Psoas muscle (tissue), 8 donors: ENCODE measurements around the gene FBXL20. TPM values are rescaled to one million over a fixed set of nuclear protein-coding genes. Genes with fewer than 3 reads are reported as not detected.
A peak's percentile ranks its signal among the peaks of the same experiment; 100 is the strongest.

Experiments
- ATAC-seq, 4 donors: fragments of 200-7000 bp; cut with Tn5 transposase; one replicate each; pipeline ENCODE4 v1.9.1; 2020; ENCODE audit warnings: moderate library complexity in 3 of 4, mild to moderate bottlenecking in 2 of 4
- DNase-seq, 2 donors: peaks; one replicate each; pipeline ENCODE4 v3.0.0-alpha.2; 2020
- H3K27ac ChIP-seq: fragments of 200-600 bp; one replicate; pipeline ENCODE4 v1.8.0; 2022
- H3K27me3 ChIP-seq, 3 donors: fragments of 200-600 bp in 1 of 3; one replicate each; pipeline versions ENCODE4 v1.6.1 to v1.8.0; 2013 to 2022; ENCODE audit warnings: low read length in 2 of 3, mild to moderate bottlenecking in 2 of 3, moderate library complexity in 1 of 3; ENCODE audit not compliant: insufficient read depth in 3 of 3
- H3K36me3 ChIP-seq, 2 donors: fragments of 200-600 bp in 1 of 2; one replicate each; pipeline versions ENCODE4 v1.6.1 to v1.8.0; 2013 to 2022; ENCODE audit warnings: low read depth in 1 of 2, mild to moderate bottlenecking in 1 of 2, moderate library complexity in 1 of 2; ENCODE audit not compliant: insufficient read depth in 1 of 2
- H3K4me1 ChIP-seq: fragments of 200-600 bp; one replicate; pipeline ENCODE4 v1.8.0; 2022
- H3K4me3 ChIP-seq: fragments of 200-600 bp; one replicate; pipeline ENCODE4 v1.8.0; 2022; ENCODE audit warnings: mild to moderate bottlenecking
- H3K9me3 ChIP-seq: fragments of 200-600 bp; one replicate; pipeline ENCODE4 v1.8.0; 2022
- whole genome bisulfite sequencing, 3 donors: extraction: QIAGEN DNeasy Blood & Tissue Kit; methylation state at CpG; one replicate each; pipeline versions ENCODE4 v1.1.6 to v1.1.7; 2013; 5-methylcytosine and 5-hydroxymethylcytosine counted together
- intact Hi-C, 2 donors: fragments of 100-400 bp; cut with DNase I; formaldehyde crosslinking; loops; one replicate each; pipeline versions ENCODE4 v1.11.0 to v1.14.2; 2022
- polyA plus RNA-seq, 3 donors: library from polyadenylated mRNA; stranded (reverse); fragments of 200-250 nt; gene quantifications; one replicate each; pipeline ENCODE4 v1.2.3, GENCODE V29; 2013
- total RNA-seq, 4 donors: library from RNA; stranded (reverse); fragmentation: NEBNext Ultra II Directional in 2 of 4; extraction: Animal tissue kit (Norgen Biotek cat#: 25700) in 2 of 4; gene quantifications; one replicate each; pipeline versions ENCODE4 v1.2.1 to v1.2.4, GENCODE V29; 2021 to 2023
- TF ChIP-seq, protein P1 (sequence below): fragments of 200-600 bp; IDR thresholded peaks from one replicate; pipeline ENCODE4 v1.8.0; 2022; ENCODE audit warnings: antibody characterized with exemption
- donor health status: healthy with polysubstance abuse.
- donor health status: DM: no; HTN: no; CAD: no; lungs with moderate emphysema.
- donor health status: Bipolar disorder and iron deficiency.
- donor health status: healthy.
- donor health status: DM: yes; HTN: yes; CAD: no.
- donor health status: DM: no; HTN: no; CAD: no.
- donor health status: DM: no; HTN: no; CAD: no.
- donor health status: DM: yes; HTN: yes; CAD: no.

Gene FBXL20
- total and polyA plus RNA-seq, 7 donors: 0.89 to 8.7 (median 8.0) TPM

DNA sequence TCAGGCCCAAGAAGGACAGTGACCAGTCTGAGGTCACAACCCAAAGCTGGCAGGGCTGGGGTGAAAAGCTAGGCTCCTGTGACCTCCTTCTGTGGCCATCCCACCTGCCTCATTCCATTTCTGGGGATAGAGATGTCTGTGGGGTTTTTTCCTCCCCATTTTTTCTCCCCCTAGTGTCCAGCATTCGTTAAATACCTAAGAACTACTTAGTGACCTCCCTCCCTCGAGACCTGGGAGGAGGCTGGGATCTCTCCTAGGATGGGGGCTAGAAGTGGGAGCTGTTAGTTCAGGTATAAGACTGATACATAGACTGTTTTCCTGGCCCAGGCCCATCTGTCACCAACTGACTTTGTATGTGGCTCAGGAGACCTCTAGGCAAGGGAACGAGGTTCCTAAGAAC lies 155.2 kb downstream of the FBXL20 start:
- Histone ChIP-seq H3K36me3 (no peaks in the 10 kb centered on the region), H3K4me3 (no peak overlapping the region), H3K4me1 (peaks cover 4% of the 10 kb centered on the region), H3K27me3 (no peaks in the 10 kb centered on the region), H3K9me3 (no peaks in the 10 kb centered on the region), H3K27ac (no peak overlapping the region)
- no peak for DNase-seq
- TF ChIP-seq, protein P1, sequence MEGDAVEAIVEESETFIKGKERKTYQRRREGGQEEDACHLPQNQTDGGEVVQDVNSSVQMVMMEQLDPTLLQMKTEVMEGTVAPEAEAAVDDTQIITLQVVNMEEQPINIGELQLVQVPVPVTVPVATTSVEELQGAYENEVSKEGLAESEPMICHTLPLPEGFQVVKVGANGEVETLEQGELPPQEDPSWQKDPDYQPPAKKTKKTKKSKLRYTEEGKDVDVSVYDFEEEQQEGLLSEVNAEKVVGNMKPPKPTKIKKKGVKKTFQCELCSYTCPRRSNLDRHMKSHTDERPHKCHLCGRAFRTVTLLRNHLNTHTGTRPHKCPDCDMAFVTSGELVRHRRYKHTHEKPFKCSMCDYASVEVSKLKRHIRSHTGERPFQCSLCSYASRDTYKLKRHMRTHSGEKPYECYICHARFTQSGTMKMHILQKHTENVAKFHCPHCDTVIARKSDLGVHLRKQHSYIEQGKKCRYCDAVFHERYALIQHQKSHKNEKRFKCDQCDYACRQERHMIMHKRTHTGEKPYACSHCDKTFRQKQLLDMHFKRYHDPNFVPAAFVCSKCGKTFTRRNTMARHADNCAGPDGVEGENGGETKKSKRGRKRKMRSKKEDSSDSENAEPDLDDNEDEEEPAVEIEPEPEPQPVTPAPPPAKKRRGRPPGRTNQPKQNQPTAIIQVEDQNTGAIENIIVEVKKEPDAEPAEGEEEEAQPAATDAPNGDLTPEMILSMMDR: no peak
- WGBS, 3 donors: 34 to 55% (median 40%) methylated on average over 3 of the region's 3 CpGs
- intact Hi-C loops: no loop called here
- ATAC-seq: no peak

DNA sequence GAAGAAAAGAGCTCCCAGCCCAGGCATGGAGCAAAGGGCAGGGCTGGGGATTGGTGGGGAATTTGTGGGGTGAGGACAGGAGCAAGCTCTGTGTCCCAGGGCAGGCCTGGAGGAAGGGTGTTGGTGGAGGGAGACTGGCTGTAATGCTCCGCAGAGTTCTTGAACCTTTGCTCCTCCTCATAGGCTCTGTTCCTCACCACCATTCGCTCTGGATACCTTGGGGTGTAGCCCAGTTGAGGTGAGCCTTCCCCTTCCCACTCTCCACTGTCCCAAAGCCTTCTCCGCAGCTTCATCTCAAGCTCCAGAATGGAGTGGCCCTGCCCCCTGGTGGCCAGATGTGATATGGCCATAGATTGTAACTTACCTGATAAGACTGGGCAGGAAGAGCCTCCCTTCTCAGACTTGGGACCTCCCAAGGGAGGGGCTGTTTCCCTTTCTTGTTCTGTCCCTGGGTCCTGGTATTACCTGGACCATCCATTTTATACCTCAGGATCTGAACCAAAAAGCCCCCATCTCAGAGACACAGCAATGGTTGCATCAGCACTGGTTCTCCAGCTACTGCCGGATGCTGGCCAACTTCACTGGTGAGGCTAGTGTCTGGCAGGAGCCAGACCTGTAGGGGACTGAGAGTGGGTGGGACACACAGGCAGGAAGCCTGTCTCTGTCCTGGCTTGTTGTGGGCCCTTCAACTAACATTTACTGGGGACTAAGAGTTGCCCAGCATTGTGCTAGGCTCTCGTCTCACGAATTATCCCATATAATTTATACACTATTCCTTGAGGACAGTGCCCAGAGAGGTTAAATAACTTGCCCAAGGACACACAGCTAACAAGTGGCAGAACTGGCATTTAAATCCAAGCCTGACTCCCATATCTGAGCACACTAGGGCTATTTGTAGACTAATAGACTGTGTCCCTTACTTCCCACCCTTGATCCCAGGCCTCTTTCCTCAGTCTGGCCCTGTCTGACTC lies 156.5 kb downstream of the FBXL20 start:
- H3K4me3 ChIP-seq: no peak overlapping the region
- 38 to 40% (median 39%) methylated on average over 6 of the region's 6 CpGs for WGBS, 3 donors

DNA sequence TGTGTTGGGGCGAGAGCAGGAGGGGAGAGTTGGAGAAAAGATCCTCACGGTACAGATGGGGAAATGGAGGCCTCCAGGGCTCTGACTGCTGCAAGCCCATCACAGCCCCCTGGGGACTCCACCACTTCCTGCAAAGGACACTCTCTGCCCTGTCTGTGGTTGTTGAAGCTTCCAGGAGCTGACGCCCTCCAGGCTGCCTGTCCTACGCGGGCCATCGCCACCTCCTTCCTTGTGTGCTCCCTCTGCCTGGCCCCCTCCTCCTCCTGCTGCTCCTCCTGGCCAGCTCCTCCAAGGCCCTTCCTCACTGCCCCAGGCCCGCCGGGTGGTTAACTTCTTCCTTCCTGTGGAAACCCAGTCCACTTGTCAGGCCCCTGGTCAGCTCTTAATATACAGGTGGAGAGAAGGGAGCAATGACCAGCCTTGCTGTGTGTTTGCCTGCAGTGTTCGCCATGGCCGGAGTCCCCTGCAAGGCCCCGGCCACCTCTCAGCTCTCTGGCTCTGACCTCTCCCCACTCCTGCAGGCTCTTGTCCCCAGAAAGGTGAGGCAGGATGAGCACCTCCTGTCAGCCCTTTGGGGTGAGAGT lies 157.3 kb downstream of the FBXL20 start:
- no peaks in the 10 kb centered on the region for H3K9me3 ChIP-seq
- intact Hi-C loops: loop anchor here (1.0 to 5.0 kb wide), 5 partner anchors 36 to 262 kb away; no protein-coding TSS in a partner anchor
- TF ChIP-seq, protein P1: no peak
- no peaks in the 10 kb centered on the region for H3K27me3 ChIP-seq
- ATAC-seq (peak in 2 of 4 donors; percentile 2 to 15), DNase-seq (no peak)
- H3K4me3 ChIP-seq: no peak overlapping the region
- H3K27ac ChIP-seq: no peak overlapping the region
- WGBS, 3 donors: 43 to 56% (median 55%) methylated on average over 11 of the region's 11 CpGs
- H3K4me1 ChIP-seq: peaks cover 4% of the 10 kb centered on the region
- no peaks in the 10 kb centered on the region for H3K36me3 ChIP-seq

More for the DNA sequence above, 156.5 kb downstream of the FBXL20 start:
- intact Hi-C loops: loop anchor here (1.0 to 5.0 kb wide), 5 partner anchors 37 to 263 kb away; no protein-coding TSS in a partner anchor
- H3K27me3 ChIP-seq: no peaks in the 10 kb centered on the region
- peak; percentile 84 to 90 for DNase-seq
- no peaks in the 10 kb centered on the region for H3K9me3 ChIP-seq
- H3K4me1 ChIP-seq: peaks cover 4% of the 10 kb centered on the region
- ATAC-seq: peak; percentile 87 to 95 (median 94)
- H3K36me3 ChIP-seq: no peaks in the 10 kb centered on the region
- TF ChIP-seq, protein P1: peak; percentile 98
- no peak overlapping the region for H3K27ac ChIP-seq

DNA sequence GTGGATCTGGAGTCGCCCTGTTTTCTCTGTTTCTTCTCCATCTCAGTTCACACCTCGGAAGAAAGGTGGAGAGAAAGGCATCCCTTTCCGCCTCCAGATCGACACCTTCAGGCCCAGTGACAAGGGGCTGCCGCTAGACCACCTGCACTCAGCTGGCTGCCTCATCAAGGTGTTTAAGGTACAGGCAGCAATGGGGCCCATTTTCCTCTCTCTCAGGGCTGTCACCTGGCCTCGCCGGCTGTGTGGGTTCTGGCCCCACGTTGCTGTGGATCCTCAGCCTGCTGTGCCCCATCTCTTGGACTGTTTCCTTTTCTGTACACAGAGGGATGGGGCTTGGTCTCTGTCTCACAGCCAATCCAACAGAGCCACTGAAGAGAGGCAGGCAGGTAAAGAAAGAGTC lies 158.3 kb downstream of the FBXL20 start:
- H3K9me3 ChIP-seq: no peaks in the 10 kb centered on the region
- no peak overlapping the region for H3K4me3 ChIP-seq
- no peak overlapping the region for H3K27ac ChIP-seq
- no peaks in the 10 kb centered on the region for H3K36me3 ChIP-seq
- TF ChIP-seq, protein P1: no peak
- DNase-seq: no peak
- 80 to 84% (median 82%) methylated on average over 8 of the region's 8 CpGs for WGBS, 3 donors
- H3K27me3 ChIP-seq: no peaks in the 10 kb centered on the region
- peaks cover 10% of the 10 kb centered on the region for H3K4me1 ChIP-seq
- no peak for ATAC-seq
- intact Hi-C loops: loop anchor here (5.0 kb wide), 2 partner anchors 36 to 261 kb away; no protein-coding TSS in a partner anchor
